Endothelial cell of coronary artery (primary cell): Measurements from ENCODE around the gene NWD2. TPM values are rescaled to one million over a fixed set of nuclear protein-coding genes. Genes with fewer than 3 reads are reported as not detected.

Experiments
- total RNA-seq: library from RNA; depleted of rRNA; stranded (reverse); fragments of >200 nt; gene quantifications from 2 replicates; pipeline ENCODE4 v1.2.3, GENCODE V29; 2014

Gene NWD2, protein sequence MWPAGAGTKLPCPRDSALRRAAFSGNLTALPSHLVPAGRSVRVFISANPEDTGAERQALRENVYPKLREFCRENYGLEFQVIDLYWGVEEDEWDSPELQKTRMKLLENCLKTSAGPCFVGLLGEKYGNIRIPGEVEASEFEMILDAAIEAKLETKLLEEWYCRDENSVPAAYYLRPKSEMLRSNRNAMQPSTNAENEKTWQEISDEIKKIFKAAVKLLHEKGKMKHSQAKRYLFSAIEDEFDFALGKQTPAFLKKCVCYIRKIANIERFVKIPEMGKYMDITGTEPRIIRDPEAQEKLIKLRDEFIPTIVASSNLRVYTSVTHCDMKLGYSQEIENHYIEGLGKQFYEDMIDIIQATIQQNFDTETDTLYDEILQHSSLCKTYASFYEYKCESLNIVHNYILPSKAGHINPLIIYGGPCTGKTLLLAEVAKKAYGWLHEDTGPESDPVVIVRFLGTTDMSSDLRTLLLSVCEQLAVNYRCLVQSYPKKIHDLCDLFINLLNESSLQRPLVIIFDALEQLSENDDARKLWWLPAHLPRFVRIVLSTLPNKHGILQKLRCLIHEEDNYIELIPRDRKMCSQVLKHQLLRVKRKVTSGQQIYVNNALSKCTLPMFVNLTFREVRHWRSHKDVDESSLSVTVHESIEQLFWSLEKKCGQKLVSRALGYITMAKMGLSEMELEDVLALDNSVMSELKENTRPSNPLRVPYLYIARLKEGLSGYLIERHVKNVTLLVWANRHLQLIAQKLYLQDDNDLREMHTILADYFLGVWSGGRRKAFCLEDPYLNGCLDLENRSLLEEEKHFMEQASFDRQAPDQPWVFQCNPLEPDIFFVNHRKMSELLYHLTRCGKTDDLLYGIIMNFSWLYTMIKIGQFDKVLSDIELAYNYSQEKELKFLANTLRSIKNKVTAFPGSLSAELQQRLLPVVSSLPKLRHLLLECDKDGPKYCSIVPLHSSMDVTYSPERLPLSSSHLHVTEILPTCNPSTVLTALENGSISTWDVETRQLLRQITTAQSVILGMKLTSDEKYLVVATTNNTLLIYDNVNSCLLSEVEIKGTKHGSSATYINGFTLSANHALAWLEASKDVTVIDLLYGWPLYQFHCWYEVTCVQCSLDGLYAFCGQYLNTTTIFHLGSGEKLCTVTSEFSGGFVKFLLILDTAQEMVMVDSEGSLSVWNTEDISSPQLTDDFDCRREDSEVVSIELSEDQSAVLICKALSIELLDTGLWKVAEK (N-terminal part only)
- total RNA-seq: not detected in 2 replicates

DNA sequence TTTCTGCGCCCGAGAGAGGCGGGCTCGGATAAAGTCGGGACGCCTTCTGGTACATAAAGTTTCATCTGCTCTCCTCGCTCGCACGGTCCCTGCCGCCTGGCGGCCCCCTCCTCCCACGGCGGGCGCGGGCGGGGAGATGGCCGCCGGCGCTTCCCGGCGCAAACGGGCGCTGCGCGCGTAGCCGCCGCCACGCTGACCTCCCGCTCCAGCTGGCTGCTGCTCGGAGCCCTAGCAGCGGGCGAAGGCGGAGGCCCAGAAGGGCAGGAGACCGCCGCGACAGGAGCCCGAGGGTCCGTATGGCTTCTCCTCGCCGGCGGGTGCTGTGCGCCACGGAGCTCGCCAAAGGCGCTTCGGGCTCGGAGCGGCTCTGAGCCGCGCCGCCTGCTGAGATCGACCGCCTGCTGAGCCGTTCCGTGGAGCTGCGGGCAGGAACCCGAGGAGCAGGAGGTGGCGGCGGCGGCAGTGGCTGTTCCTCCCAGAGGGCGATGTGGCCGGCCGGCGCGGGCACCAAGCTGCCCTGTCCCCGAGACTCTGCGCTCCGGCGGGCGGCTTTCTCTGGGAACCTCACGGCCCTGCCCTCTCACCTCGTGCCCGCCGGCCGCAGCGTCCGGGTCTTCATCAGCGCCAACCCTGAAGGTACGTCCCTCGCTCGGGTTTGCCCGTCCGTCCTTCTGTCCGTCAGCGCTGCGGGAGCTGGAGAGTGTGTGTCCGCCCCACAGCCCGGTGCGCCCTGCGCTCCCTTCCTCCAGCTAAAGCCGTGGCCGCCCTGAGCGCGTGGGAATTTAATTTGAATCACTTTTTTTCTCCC is at the start of gene NWD2:
TSS of gene NWD2 (plus strand) at position 161 of the 808 bp plus-strand sequence. CDS start at position 486, 325 bp downstream.

